ENCODE results near the gene KATNB1.

DNA sequence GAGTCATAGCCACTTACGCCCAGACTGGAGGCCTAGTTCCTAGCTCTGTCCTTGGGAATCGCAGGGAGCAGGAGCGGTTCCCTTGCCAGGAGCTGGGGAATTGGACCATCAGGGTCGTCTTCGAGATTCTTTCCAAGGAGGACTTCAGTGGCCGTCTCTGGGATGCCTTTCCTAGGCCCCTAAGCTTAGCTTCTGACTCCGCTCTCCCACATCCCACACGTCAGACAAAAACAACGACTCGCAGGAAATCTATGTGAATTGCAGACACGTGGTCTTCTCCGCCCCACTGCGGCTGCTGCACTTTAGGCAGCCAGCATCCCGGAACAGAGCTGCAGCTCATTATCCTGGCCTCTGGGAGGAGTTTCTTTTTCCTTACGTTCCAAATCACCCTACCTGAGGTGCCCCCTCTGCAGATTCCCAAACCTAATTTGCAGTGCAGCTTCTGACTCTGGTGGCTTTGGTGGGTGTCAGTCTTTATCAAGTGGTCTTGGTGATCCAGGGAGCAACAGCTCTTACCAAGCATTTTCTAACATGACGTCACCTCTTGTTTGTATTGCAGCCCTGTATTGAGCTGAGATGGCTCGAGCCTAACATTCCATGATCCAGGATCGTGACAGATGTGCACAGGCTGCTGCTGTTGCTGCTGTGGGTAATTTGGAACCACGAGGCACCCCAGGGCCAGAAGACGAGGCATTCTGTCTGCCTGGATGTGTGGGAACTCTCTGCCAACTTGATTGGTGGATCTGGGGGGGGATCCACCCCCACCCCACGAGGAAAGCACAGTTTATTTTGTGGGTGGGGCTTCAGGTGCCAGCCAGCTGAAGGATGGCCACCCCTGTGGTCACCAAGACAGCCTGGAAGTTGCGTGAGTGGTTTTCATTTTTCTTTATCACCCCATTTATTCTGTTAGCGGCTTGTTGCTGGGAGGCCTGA, 1.1 kb downstream of the KATNB1 start:
- TF ChIP-seq, protein P1, sequence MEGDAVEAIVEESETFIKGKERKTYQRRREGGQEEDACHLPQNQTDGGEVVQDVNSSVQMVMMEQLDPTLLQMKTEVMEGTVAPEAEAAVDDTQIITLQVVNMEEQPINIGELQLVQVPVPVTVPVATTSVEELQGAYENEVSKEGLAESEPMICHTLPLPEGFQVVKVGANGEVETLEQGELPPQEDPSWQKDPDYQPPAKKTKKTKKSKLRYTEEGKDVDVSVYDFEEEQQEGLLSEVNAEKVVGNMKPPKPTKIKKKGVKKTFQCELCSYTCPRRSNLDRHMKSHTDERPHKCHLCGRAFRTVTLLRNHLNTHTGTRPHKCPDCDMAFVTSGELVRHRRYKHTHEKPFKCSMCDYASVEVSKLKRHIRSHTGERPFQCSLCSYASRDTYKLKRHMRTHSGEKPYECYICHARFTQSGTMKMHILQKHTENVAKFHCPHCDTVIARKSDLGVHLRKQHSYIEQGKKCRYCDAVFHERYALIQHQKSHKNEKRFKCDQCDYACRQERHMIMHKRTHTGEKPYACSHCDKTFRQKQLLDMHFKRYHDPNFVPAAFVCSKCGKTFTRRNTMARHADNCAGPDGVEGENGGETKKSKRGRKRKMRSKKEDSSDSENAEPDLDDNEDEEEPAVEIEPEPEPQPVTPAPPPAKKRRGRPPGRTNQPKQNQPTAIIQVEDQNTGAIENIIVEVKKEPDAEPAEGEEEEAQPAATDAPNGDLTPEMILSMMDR (IDR thresholded peaks at IDR 0.05; ENCODE audit: low read length), result peak; percentile 15; the same call in 1 of the 2 replicates
- TF ChIP-seq EZH2 (IDR thresholded peaks at IDR 0.05; ENCODE audit: borderline replicate concordance, low read length), result no peak
